HG02798 (cell line): ENCODE results near the gene DMKN.

Source experiments
- ATAC-seq: cut with Tn5 transposase; IDR thresholded peaks from one replicate; pipeline ENCODE4 v1.9.1; 2021; ENCODE audit warnings: mild to moderate bottlenecking; ENCODE audit not compliant: unreplicated experiment, poor library complexity

The DMKN gene

GRCh38 chr19:35549879-35550523 lies 36.6 kb upstream of the DMKN start:
- ATAC-seq: no peak

DNA sequence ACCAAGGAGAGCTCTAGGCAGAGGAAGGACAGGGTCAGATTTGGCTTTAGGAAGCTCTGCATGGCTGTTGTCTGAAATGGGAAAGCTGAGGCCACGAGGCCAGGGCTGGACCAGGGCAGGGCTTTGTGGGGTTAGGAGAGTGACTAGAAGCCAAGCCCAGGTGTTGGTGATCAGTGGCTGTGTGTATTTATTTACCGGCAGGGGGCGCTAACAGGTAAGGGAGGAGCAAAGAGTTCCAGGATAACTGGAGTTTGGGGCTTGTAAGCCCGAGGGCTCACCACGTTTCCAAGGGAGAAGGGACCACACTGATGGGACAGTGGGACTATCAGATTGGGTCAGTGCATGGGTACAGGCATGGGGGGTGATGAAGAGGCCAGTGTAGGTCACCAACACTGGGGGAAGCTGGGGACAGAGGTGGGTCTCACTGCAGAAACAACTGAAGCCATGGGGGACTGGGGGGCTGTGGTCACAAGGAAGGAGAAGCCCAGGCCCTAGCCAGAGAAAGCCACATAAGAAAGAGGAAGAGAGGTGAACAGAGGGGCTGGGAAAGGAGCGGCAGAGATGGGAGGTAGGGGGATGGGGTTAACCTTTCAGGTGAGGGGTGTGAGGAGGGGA lies 35.8 kb upstream of the DMKN start:
- no peak for ATAC-seq

GRCh38 chr19:35546532-35546931 lies 33.1 kb upstream of the DMKN start:
- ATAC-seq: no peak

DNA sequence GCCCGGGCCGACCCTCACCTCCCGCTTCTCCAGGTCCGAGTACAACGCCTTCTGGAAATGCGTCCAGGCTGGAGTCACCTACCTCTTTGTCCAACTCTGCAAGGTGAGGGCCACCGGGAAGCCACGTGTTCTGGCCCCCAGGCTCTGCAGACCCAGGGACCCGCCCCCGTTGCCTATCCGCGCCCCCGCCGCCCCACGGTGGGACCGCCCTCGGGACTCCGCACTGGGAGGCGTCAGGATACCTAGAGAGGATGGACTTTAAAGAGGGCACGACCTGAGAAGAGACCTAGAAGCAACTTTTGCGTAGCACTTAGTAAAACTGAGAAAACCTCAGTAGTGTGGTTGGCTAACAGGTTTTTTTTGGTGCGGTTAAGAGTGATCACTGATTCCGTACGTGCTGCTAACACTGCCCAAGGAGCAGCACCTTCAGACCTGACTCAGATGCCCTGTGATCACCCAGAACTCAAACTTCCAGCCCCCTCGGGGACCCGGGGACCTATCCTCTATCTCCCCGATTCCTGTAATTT lies 32.5 kb upstream of the DMKN start:
- ATAC-seq: peak; percentile 46

GRCh38 chr19:35545001-35545854 lies 31.8 kb upstream of the DMKN start, which contains the start of gene TMEM147:
Gene TMEM147, plus strand, starts transcription at chr19:35545626. Its CDS starts 114 bp downstream, at chr19:35545740.
- ATAC-seq: peak; percentile 84

DNA sequence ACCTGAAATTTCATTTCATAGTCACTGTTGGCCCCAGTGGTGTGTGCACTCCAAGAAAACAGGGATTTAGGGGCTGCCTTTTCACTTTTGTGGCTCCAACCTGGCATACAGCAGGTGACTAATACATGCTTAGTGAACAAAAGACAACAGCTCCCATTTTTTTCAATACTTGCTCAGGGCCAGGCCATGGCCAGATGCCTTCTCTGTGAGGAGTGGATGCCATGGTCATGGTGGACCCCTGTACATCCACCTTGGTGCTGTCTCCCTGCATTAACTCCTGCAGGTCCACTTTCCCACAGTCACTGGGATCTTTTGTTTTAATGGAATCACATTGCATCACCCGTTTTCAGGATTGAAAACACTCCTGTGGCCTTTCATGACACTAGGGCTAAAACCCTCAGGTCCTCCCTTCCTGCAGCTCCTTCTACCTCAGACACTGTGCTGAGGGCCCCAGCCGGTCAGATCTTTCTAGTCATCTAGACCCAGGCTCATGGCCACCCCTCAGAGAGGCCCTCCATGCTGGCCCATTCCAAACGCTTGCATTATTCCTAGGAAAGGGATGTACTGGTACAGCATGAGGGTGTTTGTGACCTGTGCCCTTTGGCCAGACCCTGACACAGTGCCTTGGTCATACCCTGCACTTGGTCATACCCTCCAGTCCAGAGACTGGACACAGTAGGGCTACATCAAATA lies 30.8 kb upstream of the DMKN start:
- no peak for ATAC-seq

DNA sequence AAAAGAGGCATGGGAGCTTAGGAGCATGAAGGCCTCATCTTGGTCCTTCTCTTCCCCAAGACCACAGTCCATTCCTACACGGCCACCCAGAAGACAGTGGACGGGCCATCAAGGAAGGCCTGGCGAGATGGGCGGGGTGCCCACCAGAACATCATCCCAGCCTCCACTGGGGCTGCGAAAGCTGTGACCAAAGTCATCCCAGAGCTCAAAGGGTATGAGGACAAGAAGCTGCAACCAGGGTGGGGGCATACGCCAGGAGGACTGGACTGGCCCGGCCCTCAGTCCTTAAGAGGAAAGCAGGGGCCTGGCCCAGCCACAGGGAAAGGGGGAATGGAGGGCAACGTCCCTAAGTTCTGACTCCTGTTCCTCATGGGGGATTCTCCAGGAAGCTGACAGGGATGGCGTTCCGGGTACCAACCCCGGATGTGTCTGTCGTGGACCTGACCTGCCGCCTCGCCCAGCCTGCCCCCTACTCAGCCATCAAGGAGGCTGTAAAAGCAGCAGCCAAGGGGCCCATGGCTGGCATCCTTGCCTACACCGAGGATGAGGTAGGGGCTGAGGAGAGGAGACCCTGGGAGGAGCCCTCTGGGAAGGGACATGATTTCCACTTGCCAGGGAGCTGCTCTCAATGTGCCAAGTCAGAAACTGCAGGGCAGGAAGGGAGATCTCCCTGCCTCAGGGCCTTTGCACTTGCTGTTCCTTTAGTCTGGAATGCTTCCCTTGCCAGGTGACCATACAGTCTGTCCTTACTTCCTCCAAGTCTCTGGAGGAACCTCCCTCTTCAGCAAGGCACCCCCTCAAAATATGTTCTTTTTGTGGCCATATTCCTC lies 30.0 kb upstream of the DMKN start:
- ATAC-seq: no peak

GRCh38 chr19:35542209-35542608 lies 28.8 kb upstream of the DMKN start:
- no peak for ATAC-seq

DNA sequence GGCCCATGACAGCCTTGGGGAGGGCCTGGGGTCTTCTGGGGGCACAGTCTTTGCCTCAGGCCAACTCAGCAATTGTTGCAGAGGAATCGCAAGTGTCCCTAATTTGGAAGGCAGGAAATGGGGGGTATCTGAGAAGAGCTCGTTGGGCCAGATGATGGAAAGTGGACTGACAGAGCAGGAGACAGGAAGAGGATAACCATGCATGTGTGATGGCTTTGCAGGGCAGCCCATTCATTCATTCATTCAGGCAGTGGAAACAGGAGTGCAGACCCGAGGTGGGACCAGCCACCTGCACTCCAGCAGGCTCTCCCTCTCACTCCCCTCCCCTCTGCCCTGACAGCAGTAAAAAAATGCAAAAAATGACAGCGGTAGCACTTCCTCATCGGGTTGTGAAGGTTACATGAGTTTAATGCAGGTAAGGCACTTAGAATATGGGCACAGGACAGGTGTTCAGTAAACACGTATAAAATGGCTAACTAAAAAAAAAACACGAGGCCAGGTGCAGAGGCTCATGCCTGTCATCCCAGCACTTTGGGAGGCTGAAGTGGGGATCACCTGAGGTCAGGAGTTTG lies 27.0 kb upstream of the DMKN start:
- no peak for ATAC-seq

- ATAC-seq: no peak
Measured at GRCh38 chr19:35539850-35540249, 26.4 kb upstream of the DMKN start.

DNA sequence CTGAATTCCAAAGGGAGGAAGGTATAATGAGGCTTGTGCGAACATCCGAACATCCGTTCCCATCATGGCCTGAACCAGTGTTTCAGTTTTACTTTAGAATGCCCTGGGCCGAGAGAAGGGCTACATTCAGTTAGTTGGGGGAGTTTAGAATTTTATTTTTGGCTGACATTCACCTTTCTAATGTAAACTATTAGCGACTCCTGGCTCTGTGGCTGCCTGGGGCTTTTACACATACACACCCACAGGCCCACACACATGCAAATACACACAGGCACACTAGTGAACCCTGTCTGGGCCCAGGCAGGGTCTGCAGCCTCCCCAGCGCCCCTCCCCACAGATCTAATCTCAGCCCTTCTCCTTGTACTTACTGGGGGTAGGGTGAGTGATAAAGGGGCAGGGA lies 25.9 kb upstream of the DMKN start:
- ATAC-seq: no peak

DNA sequence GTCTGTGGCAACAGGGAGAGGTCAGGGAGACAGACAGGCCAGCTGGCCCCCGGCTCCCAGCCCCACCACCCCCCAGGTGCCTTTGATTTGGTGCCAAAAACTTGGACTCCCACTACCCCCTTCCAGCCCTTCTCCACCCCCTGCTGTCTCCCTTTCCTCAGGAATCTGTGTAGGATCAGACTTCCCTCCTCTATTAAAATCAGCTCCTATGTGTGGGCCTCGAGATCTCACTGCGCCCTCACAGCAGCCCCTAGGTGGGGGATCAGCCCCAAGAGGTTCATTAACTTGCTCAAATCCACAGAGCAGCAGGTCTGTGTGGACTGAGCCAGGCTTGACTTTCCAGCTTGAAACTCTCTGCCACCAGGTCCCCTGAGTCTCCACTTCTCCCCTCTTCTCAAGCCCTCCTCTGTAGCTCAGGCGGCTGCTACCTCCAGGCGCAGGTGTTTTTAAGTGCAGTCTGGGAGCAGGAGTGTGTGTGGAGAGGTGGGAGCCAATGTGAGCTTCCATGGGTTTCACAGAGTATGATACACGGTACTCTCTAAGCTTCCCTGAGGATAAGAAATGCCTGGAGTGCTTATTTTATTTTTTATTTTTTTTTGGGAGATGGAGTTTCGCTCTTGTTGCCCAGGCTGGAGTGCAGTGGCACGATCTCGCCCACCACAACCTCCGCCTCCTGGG lies 21.5 kb upstream of the DMKN start:
- ATAC-seq: no peak

GRCh38 chr19:35533822-35534392 lies 20.5 kb upstream of the DMKN start:
- no peak for ATAC-seq

- no peak for ATAC-seq
Measured at GRCh38 chr19:35533201-35533821, 19.9 kb upstream of the DMKN start, which contains the start of gene GAPDHS. Gene GAPDHS, plus strand, starts transcription at chr19:35533456. Its CDS starts 72 bp downstream, at chr19:35533528.

GRCh38 chr19:35531291-35531690 lies 17.8 kb upstream of the DMKN start:
- no peak for ATAC-seq

- no peak for ATAC-seq
Measured at GRCh38 chr19:35529241-35530218, 16.1 kb upstream of the DMKN start.
